LNCaP clone FGC (cell line): Measurements from ENCODE around the gene PDIA4.
A peak's percentile ranks its signal among the peaks of the same experiment; 100 is the strongest.

Experiments
- DNase-seq: peaks from one replicate; pipeline ENCODE4 v3.0.0-alpha.2; 2011; ENCODE audit warnings: low read depth
- H3K4me3 ChIP-seq: 2 replicates; pipeline ENCODE4 v1.5.1; 2011; ENCODE audit warnings: mild to moderate bottlenecking, low read depth, low read length, control low read depth
- TF ChIP-seq, protein P1 (sequence below): IDR thresholded peaks from 2 replicates; pipeline ENCODE4 v1.5.1; 2012; ENCODE audit warnings: mild to moderate bottlenecking; ENCODE audit not compliant: control insufficient read depth, insufficient read depth; ENCODE audit errors: extremely low read depth

The PDIA4 gene

DNA sequence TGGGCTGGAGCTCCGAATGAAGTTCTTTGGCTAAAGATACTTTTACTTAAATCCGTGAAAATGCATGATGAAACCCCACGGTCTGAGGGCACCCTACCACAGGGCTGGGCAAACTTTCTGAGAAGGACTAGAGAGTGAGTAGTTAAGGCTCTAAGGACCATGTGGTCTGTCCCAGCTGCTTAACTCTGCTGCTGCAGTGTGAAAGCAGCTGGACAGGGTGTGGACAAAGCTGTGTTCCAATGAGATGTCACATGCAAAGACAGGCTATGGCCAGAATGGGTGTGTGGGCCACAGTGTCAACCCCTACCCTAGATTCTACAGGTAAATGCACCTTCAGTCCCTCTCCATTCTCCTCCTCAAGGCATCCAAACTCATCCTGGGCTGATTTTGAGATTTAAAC is 18.8 kb downstream of the PDIA4 start:
- TF ChIP-seq, protein P1, sequence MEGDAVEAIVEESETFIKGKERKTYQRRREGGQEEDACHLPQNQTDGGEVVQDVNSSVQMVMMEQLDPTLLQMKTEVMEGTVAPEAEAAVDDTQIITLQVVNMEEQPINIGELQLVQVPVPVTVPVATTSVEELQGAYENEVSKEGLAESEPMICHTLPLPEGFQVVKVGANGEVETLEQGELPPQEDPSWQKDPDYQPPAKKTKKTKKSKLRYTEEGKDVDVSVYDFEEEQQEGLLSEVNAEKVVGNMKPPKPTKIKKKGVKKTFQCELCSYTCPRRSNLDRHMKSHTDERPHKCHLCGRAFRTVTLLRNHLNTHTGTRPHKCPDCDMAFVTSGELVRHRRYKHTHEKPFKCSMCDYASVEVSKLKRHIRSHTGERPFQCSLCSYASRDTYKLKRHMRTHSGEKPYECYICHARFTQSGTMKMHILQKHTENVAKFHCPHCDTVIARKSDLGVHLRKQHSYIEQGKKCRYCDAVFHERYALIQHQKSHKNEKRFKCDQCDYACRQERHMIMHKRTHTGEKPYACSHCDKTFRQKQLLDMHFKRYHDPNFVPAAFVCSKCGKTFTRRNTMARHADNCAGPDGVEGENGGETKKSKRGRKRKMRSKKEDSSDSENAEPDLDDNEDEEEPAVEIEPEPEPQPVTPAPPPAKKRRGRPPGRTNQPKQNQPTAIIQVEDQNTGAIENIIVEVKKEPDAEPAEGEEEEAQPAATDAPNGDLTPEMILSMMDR = no peak
- H3K4me3 ChIP-seq = no peak overlapping the region
- DNase-seq = no peak

DNA sequence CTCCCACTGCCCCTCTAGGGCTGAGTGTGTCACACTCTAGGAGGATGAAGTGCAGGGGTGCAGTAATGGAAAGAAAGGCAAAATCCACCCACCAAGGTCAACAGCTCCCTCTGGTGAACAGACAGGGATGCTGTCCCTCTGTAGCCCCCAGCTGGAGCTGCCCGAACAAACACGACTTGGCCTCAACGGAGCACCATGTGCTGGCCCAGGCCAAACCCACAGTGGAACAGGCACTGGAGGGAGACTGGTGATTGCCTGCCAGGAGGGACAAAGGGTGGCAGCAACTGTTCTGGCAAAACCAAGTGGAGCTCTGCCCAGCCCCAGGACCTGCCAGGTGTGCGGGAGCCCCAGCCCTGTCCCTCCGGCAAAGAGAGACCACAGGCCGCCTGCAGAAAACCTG is 20.7 kb downstream of the PDIA4 start:
- no peak for DNase-seq
- TF ChIP-seq, protein P1 = no peak
- no peak overlapping the region for H3K4me3 ChIP-seq

DNA sequence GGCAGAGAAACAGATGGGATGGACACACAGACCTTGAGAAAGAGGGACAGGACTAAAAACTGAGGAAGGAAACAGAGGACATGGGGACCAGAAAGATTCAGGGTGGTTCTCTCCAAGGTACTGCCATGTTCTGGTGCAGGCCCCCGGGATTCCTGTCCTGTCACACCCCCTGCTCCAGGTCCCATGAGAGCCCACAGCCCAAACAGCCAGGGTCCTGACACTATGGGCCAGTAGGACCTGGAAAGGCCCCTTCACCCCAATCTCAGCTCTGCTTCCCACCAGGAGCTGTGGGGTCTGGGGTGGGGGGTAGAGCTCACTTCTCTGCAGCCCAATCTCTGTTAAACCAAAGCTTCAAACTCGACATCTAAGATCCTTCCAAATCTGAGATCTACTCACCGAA is 21.2 kb downstream of the PDIA4 start:
- DNase-seq = no peak
- TF ChIP-seq, protein P1 = no peak
- no peak overlapping the region for H3K4me3 ChIP-seq

DNA sequence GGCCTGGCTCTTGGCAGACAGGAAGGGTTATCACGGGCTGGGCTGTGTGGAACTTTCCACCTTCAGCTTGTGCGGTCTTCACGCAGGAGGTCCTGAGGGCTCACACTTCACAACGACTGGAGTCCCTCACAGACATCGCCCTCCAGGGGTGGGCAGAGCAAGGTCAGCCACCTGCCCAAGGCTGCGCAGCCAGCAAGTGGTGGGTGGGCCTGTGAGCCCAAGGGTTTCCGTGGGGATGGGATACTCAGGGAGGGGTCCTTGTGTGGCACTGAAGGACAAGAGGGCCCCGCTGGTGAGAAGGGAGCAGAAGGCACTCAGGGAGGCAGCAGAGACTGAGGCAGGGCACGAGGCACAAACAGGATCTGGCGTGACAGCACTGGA is 22.0 kb downstream of the PDIA4 start:
- DNase-seq = no peak
- no peak overlapping the region for H3K4me3 ChIP-seq
- TF ChIP-seq, protein P1 = no peak

DNA sequence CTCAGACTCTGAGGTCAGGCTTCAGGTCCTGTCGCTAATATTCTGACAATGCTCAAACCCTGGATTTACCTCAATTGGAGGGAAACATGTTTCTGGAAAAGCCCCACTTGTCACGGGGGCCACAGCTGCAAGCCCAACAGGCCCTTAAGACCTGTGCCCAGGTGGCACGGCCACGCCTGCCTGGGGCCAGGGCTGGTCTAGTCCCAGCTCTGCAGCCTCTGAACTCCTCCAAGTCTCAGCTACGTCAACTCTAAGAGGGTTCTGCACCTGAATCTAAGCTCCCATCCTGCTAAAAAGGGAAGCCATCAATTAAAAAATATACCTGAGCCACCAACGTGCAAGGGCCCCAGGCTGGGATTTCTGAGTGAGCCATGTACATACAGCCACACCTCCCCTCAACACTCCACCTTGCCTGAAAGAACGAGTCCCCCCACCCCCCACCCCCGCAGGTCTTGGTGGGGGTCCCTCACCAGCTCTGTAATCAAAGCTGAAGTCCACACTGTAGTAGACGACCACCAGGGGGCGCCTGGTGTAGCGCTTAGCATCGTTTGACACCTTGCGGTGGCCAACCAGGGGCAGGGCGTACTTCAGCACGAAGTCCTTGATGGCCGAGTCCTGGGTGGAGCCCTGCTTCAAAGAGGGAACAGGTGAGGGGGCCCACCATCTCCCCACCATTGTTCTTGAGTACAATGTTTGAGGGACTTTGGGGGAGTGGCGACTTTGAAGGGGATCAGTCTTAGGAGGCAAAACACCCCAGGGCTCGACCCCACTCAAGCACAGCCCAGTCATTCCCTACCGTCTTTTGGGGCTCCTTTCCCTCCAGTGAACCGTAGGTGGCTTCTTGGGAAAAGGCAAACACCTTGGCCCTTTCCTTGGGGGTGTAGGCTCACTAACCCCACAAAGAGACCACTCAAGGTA is 22.6 kb downstream of the PDIA4 start:
- TF ChIP-seq, protein P1 = peak; percentile 46
- DNase-seq = no peak
- no peak overlapping the region for H3K4me3 ChIP-seq

DNA sequence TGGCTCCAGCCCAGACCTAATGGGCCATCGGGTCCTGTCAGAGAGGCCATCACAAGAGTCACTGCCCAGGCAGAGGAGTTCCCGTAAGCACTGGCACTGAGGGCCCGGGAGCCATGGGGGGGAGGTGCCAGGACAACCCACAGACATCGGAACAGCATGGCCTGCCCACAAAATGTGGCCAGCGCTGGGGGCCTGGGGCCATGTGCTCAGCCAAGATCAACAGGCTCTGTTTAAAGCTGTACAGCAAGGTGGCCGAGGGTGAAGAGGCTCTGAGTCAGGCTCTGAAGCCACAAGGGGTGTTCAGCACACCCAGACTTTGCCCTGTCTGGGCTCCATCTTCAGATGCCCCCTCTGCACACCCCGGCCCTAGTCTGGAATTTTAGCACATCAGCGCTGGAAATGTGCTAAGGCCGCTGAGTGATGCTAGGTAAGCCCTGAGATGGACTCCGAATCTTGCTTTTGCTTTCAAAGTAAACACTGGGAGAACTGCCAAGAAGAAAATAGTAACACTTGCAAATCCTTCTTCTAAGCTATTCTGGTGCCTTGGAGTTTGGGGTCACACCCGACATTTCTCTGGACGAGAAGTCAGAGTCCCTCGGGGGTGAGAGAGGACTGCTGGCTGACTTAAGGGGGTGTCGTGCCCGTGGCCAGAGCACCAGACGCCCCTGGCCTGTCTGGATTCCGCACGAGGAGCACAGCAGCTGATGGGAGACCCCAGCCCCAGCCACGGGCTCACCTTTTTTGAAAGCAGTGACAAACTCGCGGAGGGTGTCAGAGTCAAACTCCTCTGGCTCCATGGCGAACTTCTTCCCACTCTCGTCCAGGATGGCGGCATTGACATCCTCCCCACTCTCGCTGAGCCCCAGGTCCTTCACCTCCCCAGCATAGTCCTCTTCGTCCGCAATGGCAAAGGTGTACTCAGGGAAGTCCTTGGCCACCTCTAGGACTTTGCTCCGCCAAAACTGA is 23.6 kb downstream of the PDIA4 start:
- DNase-seq = no peak
- TF ChIP-seq, protein P1 = no peak
- H3K4me3 ChIP-seq = no peak overlapping the region
